H1 (cell line): ENCODE results near the gene B3GLCT. TPM values are rescaled to one million over a fixed set of nuclear protein-coding genes. Genes with fewer than 3 reads are reported as not detected.
A peak's percentile ranks its signal among the peaks of the same experiment; 100 is the strongest.

ENCODE experiments used
- CTCF ChIA-PET: fragments of 300-600 bp; sonication (Branson Sonifier 250); formaldehyde crosslinking; loops from one replicate; lab custom pipeline; 2021; ENCODE audit not compliant: partially characterized antibody; lab: Charles Lee
- POLR2A ChIA-PET: fragments of 300-600 bp; sonication (Branson Sonifier 250); formaldehyde crosslinking; loops from one replicate; lab custom pipeline; 2021; ENCODE audit warnings: inconsistent platforms; ENCODE audit not compliant: partially characterized antibody; lab: Charles Lee
- DNase-seq, 2 experiments: peaks; one replicate each; pipeline versions ENCODE4 v3.0.0 to v3.0.0-alpha.2; 2010 to 2022; ENCODE audit warnings: low spot score in 2 of 2, low read depth in 1 of 2, mixed read lengths in 1 of 2
- FAIRE-seq: peaks from 2 replicates; lab custom pipeline; 2011; peaks lifted over from hg19 to GRCh38; lab: Jason Lieb, UNC
- H2AFZ ChIP-seq: 2 replicates; pipeline ENCODE4 v1.8.1; 2012; ENCODE audit warnings: low read length, inconsistent platforms
- H2AK5ac ChIP-seq: 2 replicates; pipeline ENCODE4 v1.6.1; 2013; ENCODE audit warnings: low read depth, low read length
- H2BK120ac ChIP-seq: replicated peaks from 2 replicates; pipeline ENCODE3; 2013; ENCODE audit warnings: low read depth, low read length, inconsistent platforms
- H2BK12ac ChIP-seq: 2 replicates; pipeline ENCODE4 v1.6.1; 2013; ENCODE audit warnings: low read depth, low read length
- H2BK15ac ChIP-seq: 2 replicates; pipeline ENCODE4 v1.6.1; 2013; ENCODE audit warnings: low read length
- H2BK20ac ChIP-seq: 2 replicates; pipeline ENCODE4 v1.6.1; 2013; ENCODE audit warnings: low read length
- H2BK5ac ChIP-seq: 2 replicates; pipeline ENCODE4 v1.6.1; 2013; ENCODE audit warnings: low read depth, low read length
- H3K14ac ChIP-seq: 2 replicates; pipeline ENCODE4 v1.6.1; 2013; ENCODE audit warnings: inconsistent platforms; ENCODE audit not compliant: insufficient read length
- H3K18ac ChIP-seq: 2 replicates; pipeline ENCODE4 v1.6.1; 2013; ENCODE audit warnings: low read length; ENCODE audit errors: extremely low read depth
- H3K23ac ChIP-seq: 2 replicates; pipeline ENCODE4 v1.6.1; 2013; ENCODE audit warnings: inconsistent platforms; ENCODE audit not compliant: insufficient read length
- H3K23me2 ChIP-seq: 2 replicates; pipeline ENCODE4 v1.6.1; 2013; ENCODE audit warnings: low read depth, low read length
- H3K27ac ChIP-seq: 2 replicates; pipeline ENCODE4 v1.6.1; 2011; ENCODE audit warnings: low read depth, low read length, inconsistent platforms
- H3K27me3 ChIP-seq, 4 experiments: replicated peaks in 1 of 4; 1 replicate in 1 of 4; 2 replicates in 3 of 4; pipeline versions ENCODE4 v1.6.1 to v1.8.1; 2011 to 2013; ENCODE audit warnings: low read length in 3 of 4, mild to moderate bottlenecking in 3 of 4, inconsistent platforms in 2 of 4, mixed read lengths in 2 of 4, moderate library complexity in 1 of 4; ENCODE audit not compliant: control insufficient read depth in 3 of 4, insufficient read depth in 3 of 4; ENCODE audit errors: extremely low read depth in 1 of 4
- H3K36me3 ChIP-seq, 4 experiments: 2 replicates each; pipeline versions ENCODE4 v1.6.1 to v1.8.1; 2011 to 2013; ENCODE audit warnings: mild to moderate bottlenecking in 4 of 4, low read length in 3 of 4, moderate library complexity in 2 of 4, control low read depth in 1 of 4, inconsistent platforms in 1 of 4; ENCODE audit not compliant: insufficient read depth in 4 of 4, control insufficient read depth in 2 of 4
- H3K4ac ChIP-seq: replicated peaks from 2 replicates; pipeline ENCODE3; 2013; ENCODE audit warnings: low read length, low read depth, mixed read lengths, inconsistent platforms; ENCODE audit not compliant: insufficient read length
- H3K4me1 ChIP-seq, 4 experiments: replicated peaks in 1 of 4; 1 replicate in 1 of 4; 2 replicates in 3 of 4; pipeline versions ENCODE4 v1.6.1 to v1.8.1; 2011 to 2013; ENCODE audit warnings: low read length in 3 of 4, inconsistent platforms in 2 of 4, mixed read lengths in 1 of 4; ENCODE audit not compliant: insufficient read depth in 4 of 4, control insufficient read depth in 3 of 4
- H3K4me2 ChIP-seq, 2 experiments: 2 replicates each; pipeline versions ENCODE4 v1.6.1 to v1.8.1; 2011 to 2013; ENCODE audit warnings: low read depth in 2 of 2, low read length in 2 of 2, control low read depth in 1 of 2, inconsistent platforms in 1 of 2, mild to moderate bottlenecking in 1 of 2; ENCODE audit not compliant: insufficient read depth in 1 of 2
- H3K4me3 ChIP-seq, 4 experiments: fragments of 200-600, 300-600 bp in 1 of 4; sonication (generic), shearing (Covaris generic), sonication (Bioruptor Twin) in 1 of 4; 2 replicates each; pipeline versions ENCODE4 v1.5.1 to v1.8.1; 2011 to 2016; ENCODE audit warnings: low read length in 4 of 4, low read depth in 3 of 4, control low read depth in 2 of 4, inconsistent platforms in 2 of 4, mild to moderate bottlenecking in 2 of 4, mixed read lengths in 1 of 4, moderate library complexity in 1 of 4; ENCODE audit not compliant: insufficient read depth in 2 of 4; ENCODE audit errors: extremely low read depth in 1 of 4
- H3K56ac ChIP-seq: replicated peaks from 2 replicates; pipeline ENCODE3; 2013; ENCODE audit warnings: low read depth, mild to moderate bottlenecking, mixed read lengths, low read length, inconsistent platforms; ENCODE audit not compliant: insufficient read length
- H3K79me1 ChIP-seq: 2 replicates; pipeline ENCODE4 v1.6.1; 2013; ENCODE audit warnings: low read depth, low read length, control low read depth
- H3K79me2 ChIP-seq, 2 experiments: 2 replicates each; pipeline versions ENCODE4 v1.6.1 to v1.8.1; 2012 to 2013; ENCODE audit warnings: low read length in 2 of 2, mild to moderate bottlenecking in 2 of 2, inconsistent platforms in 1 of 2; ENCODE audit not compliant: insufficient read depth in 2 of 2, control insufficient read depth in 1 of 2
- H3K9ac ChIP-seq, 4 experiments: replicated peaks in 1 of 4; 1 replicate in 1 of 4; 2 replicates in 3 of 4; pipeline versions ENCODE4 v1.6.1 to v1.8.1; 2011 to 2013; ENCODE audit warnings: low read depth in 3 of 4, low read length in 3 of 4, control low read depth in 2 of 4, mild to moderate bottlenecking in 2 of 4, moderate library complexity in 2 of 4, inconsistent platforms in 1 of 4; ENCODE audit errors: extremely low read depth in 1 of 4
- H3K9me3 ChIP-seq, 2 experiments: 2 replicates each; pipeline versions ENCODE4 v1.6.1 to v1.8.1; 2012 to 2013; ENCODE audit warnings: mild to moderate bottlenecking in 2 of 2, moderate library complexity in 2 of 2, control low read depth in 1 of 2, inconsistent platforms in 1 of 2, low read depth in 1 of 2, low read length in 1 of 2, mixed read lengths in 1 of 2; ENCODE audit not compliant: insufficient read depth in 2 of 2
- H4K20me1 ChIP-seq, 2 experiments: replicated peaks in 1 of 2; 2 replicates each; pipeline versions ENCODE3 to v1.8.1; 2011 to 2013; ENCODE audit warnings: inconsistent platforms in 2 of 2, low read length in 2 of 2, mild to moderate bottlenecking in 1 of 2; ENCODE audit not compliant: insufficient read depth in 2 of 2, control insufficient read depth in 1 of 2
- H4K5ac ChIP-seq: 2 replicates; pipeline ENCODE4 v1.6.1; 2013; ENCODE audit warnings: low read length, low read depth, mixed read lengths, inconsistent platforms; ENCODE audit not compliant: insufficient read length
- H4K8ac ChIP-seq: 2 replicates; pipeline ENCODE4 v1.8.0; 2013; ENCODE audit warnings: mild to moderate bottlenecking, moderate library complexity, low read length, inconsistent platforms; ENCODE audit not compliant: insufficient read depth; ENCODE audit errors: extremely low read depth
- H4K91ac ChIP-seq: replicated peaks from 2 replicates; pipeline ENCODE3; 2013; ENCODE audit warnings: low read length, mixed read lengths, inconsistent platforms; ENCODE audit not compliant: insufficient read length
- ATF2 ChIP-seq: IDR thresholded peaks from 2 replicates; pipeline ENCODE4 v1.6.1; 2012; ENCODE audit warnings: low read length, inconsistent platforms
- CBX8 ChIP-seq: fragments of 300-800, 300-1000 bp; sonication (generic); IDR thresholded peaks from 2 replicates; pipeline ENCODE4 v1.7.1; 2016; ENCODE audit warnings: low read depth, low read length, borderline replicate concordance
- EP300 ChIP-seq, 2 experiments: IDR thresholded peaks; 1 replicate in 1 of 2; 2 replicates in 1 of 2; pipeline ENCODE4 v1.6.1; 2011 to 2012; ENCODE audit warnings: low read depth in 2 of 2, low read length in 2 of 2, mild to moderate bottlenecking in 2 of 2, borderline replicate concordance in 1 of 2, inconsistent platforms in 1 of 2, moderate library complexity in 1 of 2
- JUND ChIP-seq: IDR thresholded peaks from 2 replicates; pipeline ENCODE4 v1.6.1; 2011; ENCODE audit warnings: mild to moderate bottlenecking, improper control_type of control experiment, low read length
- RAD21 ChIP-seq, 2 experiments: IDR thresholded peaks in 1 of 2; conservative IDR thresholded peaks in 1 of 2; 2 replicates each; pipeline ENCODE4 v1.6.1; 2011; ENCODE audit warnings: low read depth in 2 of 2, low read length in 2 of 2, improper control_type of control experiment in 1 of 2, inconsistent platforms in 1 of 2, mild to moderate bottlenecking in 1 of 2, moderate library complexity in 1 of 2
- RBBP5 ChIP-seq: IDR thresholded peaks from 2 replicates; pipeline ENCODE4 v1.7.1; 2012; ENCODE audit warnings: low read depth, mild to moderate bottlenecking, inconsistent platforms, low read length, moderate library complexity, borderline replicate concordance
- RXRA ChIP-seq: IDR thresholded peaks from 2 replicates; pipeline ENCODE4 v1.6.1; 2011; ENCODE audit warnings: low read depth, mild to moderate bottlenecking, low read length, moderate library complexity; ENCODE audit not compliant: insufficient read depth
- SIRT6 ChIP-seq: IDR thresholded peaks from one replicate; pipeline ENCODE4 v1.7.1; 2012; ENCODE audit warnings: low read length, inconsistent platforms
- WGBS, 2 experiments: shearing (Covaris generic) in 1 of 2; methylation state at CpG; one replicate each; pipeline versions ENCODE4 v1.1.6 to v1.1.7; 2013 to 2015; ENCODE audit warnings: low lambda C conversion rate in 2 of 2, mixed read lengths in 2 of 2, inconsistent platforms in 1 of 2, low coverage in 1 of 2, missing lambda C conversion rate in 1 of 2; ENCODE audit not compliant: insufficient replicate concordance in 2 of 2, insufficient coverage in 1 of 2, insufficient read length in 1 of 2; ENCODE audit errors: extremely low coverage in 1 of 2, missing lambda C conversion rate in 1 of 2; 5-methylcytosine and 5-hydroxymethylcytosine counted together
- polyA plus RNA-seq, 7 experiments: library from polyadenylated mRNA; depleted of rRNA in 3 of 7; stranded (reverse) in 5 of 7; unstranded in 2 of 7; fragments of >200 nt in 5 of 7; fragments of 200-250 nt in 2 of 7; gene quantifications; 1 replicate in 5 of 7; 2 replicates in 1 of 7; 4 replicates in 1 of 7; pipeline versions ENCODE4 v1.2.1 to v1.2.3, GENCODE V29; 2011 to 2013; ENCODE audit warnings: missing spikeins in 2 of 7, mixed read lengths in 2 of 7
- total RNA-seq: library from RNA; stranded (reverse); fragmentation: NEBNext Ultra II Directional; extraction: Animal tissue kit (Norgen Biotek cat#: 25700); gene quantifications from 2 replicates; pipeline ENCODE4 v1.2.1, GENCODE V29; 2021
- TF ChIP-seq, protein P1 (sequence below): IDR thresholded peaks from 2 replicates; pipeline ENCODE4 v1.6.1; 2011; ENCODE audit warnings: low read length, improper control_type of control experiment

The B3GLCT gene
- total and polyA plus RNA-seq, 2 of the 8 experiments (the other 6 are each of a cell fraction or from before 2014, with no cell fraction given): 1.5 to 4.1 TPM

DNA sequence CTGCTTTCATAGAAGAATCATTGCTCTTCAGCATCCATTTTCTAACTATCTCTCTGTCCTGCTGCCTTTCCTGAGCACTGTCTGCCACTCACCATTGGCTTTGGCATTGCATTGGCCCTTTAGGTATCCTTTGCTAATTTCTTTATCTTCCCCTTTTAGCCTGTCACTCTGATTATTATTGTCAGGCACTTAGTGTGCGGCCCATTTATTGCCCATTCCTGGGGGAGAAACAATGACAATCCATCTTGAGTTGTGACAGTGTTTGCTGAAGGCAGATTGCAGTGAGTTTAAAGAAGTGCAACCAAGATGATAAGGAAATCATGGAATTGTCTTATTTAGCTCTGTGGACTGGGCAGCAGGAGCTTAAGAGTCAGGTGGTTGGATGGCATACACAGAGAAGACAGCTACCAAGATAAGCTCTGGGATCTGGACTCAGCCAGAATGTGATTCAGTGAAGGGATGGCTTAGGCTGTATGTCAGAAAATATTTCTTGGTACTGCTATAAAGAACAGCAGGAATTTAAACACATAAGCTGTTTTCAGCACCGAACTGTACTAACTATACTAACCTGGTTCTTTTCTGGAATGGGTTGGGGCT is 25.3 kb downstream of the B3GLCT start:
- H3K14ac ChIP-seq: no peak overlapping the region
- no peak overlapping the region for H3K4me3 ChIP-seq
- no peak overlapping the region for H2BK120ac ChIP-seq
- H3K56ac ChIP-seq: no peak overlapping the region
- no peak overlapping the region for H4K91ac ChIP-seq
- TF ChIP-seq SIRT6 (no peak), EP300 (IDR thresholded peaks at IDR 0.05; ENCODE audit: borderline replicate concordance in 1 of 2, low read depth in 2 of 2, low read length in 2 of 2) (no peak), RBBP5 (no peak), CBX8 (no peak), JUND (no peak), ATF2 (no peak), RXRA (no peak), RAD21 (IDR thresholded peaks at IDR 0.05 in 1 of 2, conservative IDR thresholded peaks at IDR 0.05 in 1 of 2; ENCODE audit: low read depth in 2 of 2, low read length in 2 of 2) (no peak)
- TF ChIP-seq, protein P1, sequence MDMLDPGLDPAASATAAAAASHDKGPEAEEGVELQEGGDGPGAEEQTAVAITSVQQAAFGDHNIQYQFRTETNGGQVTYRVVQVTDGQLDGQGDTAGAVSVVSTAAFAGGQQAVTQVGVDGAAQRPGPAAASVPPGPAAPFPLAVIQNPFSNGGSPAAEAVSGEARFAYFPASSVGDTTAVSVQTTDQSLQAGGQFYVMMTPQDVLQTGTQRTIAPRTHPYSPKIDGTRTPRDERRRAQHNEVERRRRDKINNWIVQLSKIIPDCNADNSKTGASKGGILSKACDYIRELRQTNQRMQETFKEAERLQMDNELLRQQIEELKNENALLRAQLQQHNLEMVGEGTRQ: no peak
- no peak overlapping the region for H2AFZ ChIP-seq
- H3K4me1 ChIP-seq: peaks cover 2 to 14% (median 14%) of the 10 kb centered on the region in 4 experiments; a peak in 5 of 7 replicates
- no peaks in the 10 kb centered on the region for H3K27me3 ChIP-seq
- no peaks in the 10 kb centered on the region for H3K23me2 ChIP-seq
- WGBS, 2 experiments: 70% methylated on average over 2 of the region's 2 CpGs; no CpG with 5 or more reads in 1 of the 2 experiments
- H3K79me2 ChIP-seq: no peaks in the 10 kb centered on the region
- H3K9ac ChIP-seq: no peak overlapping the region
- no peak overlapping the region for H2BK20ac ChIP-seq
- FAIRE-seq (no peak), DNase-seq (no peak)
- H3K36me3 ChIP-seq: no peaks in the 10 kb centered on the region
- no peak overlapping the region for H4K8ac ChIP-seq
- ChIA-PET CTCF (interaction anchor here (0.8 to 10.3 kb wide), 3 partner anchors 11 to 199 kb away, joined by 3 to 77 read pairs (median 8); no protein-coding TSS in a partner anchor), POLR2A (interaction anchor here (1.8 kb wide), 1 partner anchor 10 kb away, joined by 6 read pairs; no protein-coding TSS in a partner anchor)
- no peak overlapping the region for H3K18ac ChIP-seq
- H3K79me1 ChIP-seq: no peaks in the 10 kb centered on the region
- H3K4me2 ChIP-seq: no peak overlapping the region; a peak in 1 of 4 replicates
- H2BK5ac ChIP-seq: no peak overlapping the region
- H3K9me3 ChIP-seq: no peaks in the 10 kb centered on the region
- 0 out of 2 replicates have a peak overlapping the region, but pooled peaks have one; percentile 11 for H3K27ac ChIP-seq
- no peak overlapping the region for H3K23ac ChIP-seq
- H4K20me1 ChIP-seq: no peaks in the 10 kb centered on the region
- no peak overlapping the region for H2BK15ac ChIP-seq
- H4K5ac ChIP-seq: no peak overlapping the region
- no peak overlapping the region for H3K4ac ChIP-seq
- H2AK5ac ChIP-seq: no peak overlapping the region
- no peak overlapping the region for H2BK12ac ChIP-seq
